GM12878 (cell line): Measurements from ENCODE around the gene TMED6. TPM values are rescaled to one million over a fixed set of nuclear protein-coding genes. Genes with fewer than 3 reads are reported as not detected.

Experiments
- ATAC-seq: fragments of 200-7000 bp; cut with Tn5 transposase; 3 replicates; pipeline ENCODE4 v1.9.1; 2020; ENCODE audit warnings: mild to moderate bottlenecking, moderate library complexity
- BruUV-seq: library from RNA; stranded (reverse); fragments of 400-500 nt; replicated peaks from 2 replicates; lab custom pipeline; 2021; lab: Mats Ljungman, UMichigan
- CTCF ChIA-PET: fragments of 300-600 bp; sonication (Branson Sonifier 250); formaldehyde crosslinking; extraction: SDS; loops from one replicate; lab custom pipeline; 2021; ENCODE audit warnings: inconsistent platforms; lab: Yijun Ruan, JAX
- POLR2A ChIA-PET: fragments of 350-600 bp; formaldehyde crosslinking; extraction: SDS; loops from one replicate; lab custom pipeline; 2021; ENCODE audit warnings: inconsistent platforms; lab: Charles Lee
- RAD21 ChIA-PET: fragments of 300-600 bp; sonication (Branson Sonifier 250); formaldehyde crosslinking; loops from one replicate; lab custom pipeline; 2023; ENCODE audit warnings: antibody characterized with exemption; ENCODE audit not compliant: unreplicated experiment; lab: Charles Lee
- SMC1A ChIA-PET: fragments of 300-600 bp; sonication (Branson Sonifier 250); formaldehyde crosslinking; loops from one replicate; lab custom pipeline; 2023; ENCODE audit not compliant: unreplicated experiment, uncharacterized antibody; lab: Charles Lee
- DNase-seq: peaks from one replicate; pipeline ENCODE4 v3.0.0-alpha.2; 2011; ENCODE audit warnings: low read depth, low spot score
- FAIRE-seq: peaks from 3 replicates; lab custom pipeline; 2011; peaks lifted over from hg19 to GRCh38; lab: Jason Lieb, UNC
- H2AFZ ChIP-seq: 2 replicates; pipeline ENCODE4 v1.6.0; 2011; ENCODE audit warnings: low read depth, low read length, control low read depth; ENCODE audit not compliant: control insufficient read depth
- H3K27ac ChIP-seq: 2 replicates; pipeline ENCODE4 v1.5.1; 2011; ENCODE audit warnings: control low read depth; ENCODE audit not compliant: control insufficient read depth, insufficient read depth
- H3K27me3 ChIP-seq, 2 experiments: replicated peaks in 1 of 2; 2 replicates each; pipeline versions ENCODE4 v1.6.0 to v1.6.1; 2011; ENCODE audit warnings: low read length in 1 of 2; ENCODE audit not compliant: control insufficient read depth in 2 of 2, insufficient read depth in 2 of 2
- H3K36me3 ChIP-seq, 2 experiments: 2 replicates each; pipeline ENCODE4 v1.5.1; 2011; ENCODE audit warnings: low read length in 1 of 2; ENCODE audit not compliant: control insufficient read depth in 2 of 2, insufficient read depth in 2 of 2
- H3K4me1 ChIP-seq: 2 replicates; pipeline ENCODE4 v1.6.1; 2011; ENCODE audit warnings: mild to moderate bottlenecking, low read length, moderate library complexity, mixed read lengths; ENCODE audit not compliant: control insufficient read depth, insufficient read depth
- H3K4me2 ChIP-seq: 2 replicates; pipeline ENCODE4 v1.6.0; 2011; ENCODE audit warnings: control low read depth; ENCODE audit not compliant: control insufficient read depth, insufficient read depth
- H3K4me3 ChIP-seq: fragments of 200-600 bp; sonication (generic); 2 replicates; pipeline ENCODE4 v1.5.1; 2016
- H3K79me2 ChIP-seq: 2 replicates; pipeline ENCODE4 v1.6.0; 2011; ENCODE audit warnings: low read length; ENCODE audit not compliant: control insufficient read depth, insufficient read depth
- H3K9ac ChIP-seq: 2 replicates; pipeline ENCODE4 v1.8.0; 2011; ENCODE audit warnings: low read length, control low read depth, mixed read lengths; ENCODE audit not compliant: control insufficient read depth, insufficient read depth
- H3K9me3 ChIP-seq: replicated peaks from 3 replicates; pipeline ENCODE4 v1.5.1; 2011; ENCODE audit warnings: mild to moderate bottlenecking, low read length; ENCODE audit not compliant: control insufficient read depth, insufficient read depth
- H4K20me1 ChIP-seq: 2 replicates; pipeline ENCODE4 v1.6.0; 2011; ENCODE audit not compliant: control insufficient read depth, insufficient read depth
- NFIC ChIP-seq: IDR thresholded peaks from 2 replicates; pipeline ENCODE4 v1.6.1; 2012; ENCODE audit warnings: low read depth, mild to moderate bottlenecking, inconsistent platforms, low read length, moderate library complexity
- PAX5 ChIP-seq: IDR thresholded peaks from 2 replicates; pipeline ENCODE4 v1.6.1; 2011; ENCODE audit warnings: low read depth, low read length, borderline replicate concordance
- SMAD5 ChIP-seq: IDR thresholded peaks from 2 replicates; pipeline ENCODE4 v1.6.1; 2016; ENCODE audit warnings: antibody characterized with exemption, low read depth
- SP1 ChIP-seq: IDR thresholded peaks from one replicate; pipeline ENCODE4 v1.6.1; 2011; ENCODE audit warnings: low read depth, low read length
- WGBS: methylation state at CpG from one replicate; pipeline ENCODE4 v1.1.6; 2016; ENCODE audit warnings: low lambda C conversion rate; ENCODE audit not compliant: insufficient replicate concordance, insufficient coverage; ENCODE audit errors: missing lambda C conversion rate; 5-methylcytosine and 5-hydroxymethylcytosine counted together
- in situ Hi-C: fragments of 300-500 bp; cut with MboI; formaldehyde crosslinking; loops from 9 replicates; pipeline ENCODE4 v1.14.3; 2018; ENCODE audit warnings: mixed read lengths
- intact Hi-C: fragments of 100-400 bp; cut with micrococcal nuclease; formaldehyde crosslinking; loops from one replicate; pipeline ENCODE4 v1.14.2; 2022; ENCODE audit not compliant: unreplicated experiment
- polyA plus RNA-seq, 11 experiments: library from polyadenylated mRNA; depleted of rRNA in 4 of 11; unstranded in 6 of 11; stranded (reverse) in 5 of 11; fragments of >200 nt; fragmentation: Nextera tagmentation in 4 of 11; fragmentation: Illumina TruSeq in 1 of 11; extraction: Ambion mirVana in 4 of 11; extraction: Trizol in 1 of 11; gene quantifications; 1 replicate in 1 of 11; 2 replicates in 10 of 11; pipeline versions ENCODE4 v1.2.1 to v1.2.3, GENCODE V29; 2011 to 2016; ENCODE audit warnings: inconsistent platforms in 2 of 11, missing spikeins in 2 of 11, low read depth in 1 of 11
- total RNA-seq, 4 experiments: library from RNA; depleted of rRNA in 3 of 4; stranded (reverse); fragments of >200 nt in 3 of 4; fragmentation: Illumina TruSeq in 1 of 4; extraction: Trizol in 1 of 4; gene quantifications; 2 replicates each; pipeline versions ENCODE4 v1.2.1 to v1.2.3, GENCODE V29; 2013 to 2021
- TF ChIP-seq, protein P1 (sequence below): fragments of 450-650 bp; IDR thresholded peaks from 2 replicates; pipeline ENCODE4 v1.6.1; 2016; ENCODE audit warnings: mild to moderate bottlenecking

The TMED6 gene
- total and polyA plus RNA-seq, 10 of the 15 experiments (the other 5 are each of a cell fraction or from before 2014, with no cell fraction given) = 0.27 to 1.7 (median 0.78) TPM

DNA sequence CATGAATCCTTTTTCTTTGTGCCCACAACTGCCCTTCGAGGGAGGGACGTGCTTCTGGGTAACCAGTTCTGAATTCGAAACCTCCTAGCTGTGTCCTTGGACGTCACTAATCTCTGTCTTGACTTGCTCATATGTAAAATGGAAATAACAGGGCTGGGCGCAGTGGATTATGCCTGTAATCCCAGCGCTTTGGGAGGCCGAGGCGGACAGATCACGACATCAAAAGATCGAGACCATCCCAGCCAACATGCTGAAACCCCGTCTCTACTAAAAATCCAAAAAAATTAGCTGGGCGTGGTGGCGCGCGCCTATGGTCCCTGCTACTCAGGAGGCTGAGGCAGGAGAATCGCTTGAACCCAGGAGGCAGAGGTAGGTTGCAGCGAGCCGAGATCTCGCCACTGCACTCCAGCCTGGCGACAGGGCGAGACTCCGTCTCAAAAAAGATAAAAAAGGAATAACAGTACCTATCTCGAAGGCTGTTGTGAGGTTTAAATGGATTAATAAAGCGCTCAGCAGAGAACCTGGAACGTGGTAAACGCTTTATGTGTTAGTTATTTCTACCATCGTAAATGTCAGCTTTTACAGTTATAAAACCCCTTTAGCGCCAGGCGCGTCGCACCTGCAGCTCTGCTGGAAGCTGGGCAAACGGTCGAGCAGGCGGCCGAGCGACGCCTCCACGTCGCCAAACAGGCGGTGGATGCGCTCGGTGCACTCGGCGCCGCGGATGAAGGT is 12.9 kb downstream of the TMED6 start:
- intact Hi-C loops (loop anchor here (1.0 to 10.0 kb wide), 4 partner anchors 8 to 416 kb away; partner anchors contain the start of genes NOB1, PDF and VPS4A), in situ Hi-C loops (no loop called here)
- TF ChIP-seq NFIC (no peak), SMAD5 (no peak), SP1 (no peak), PAX5 (0 out of 2 replicates have a peak, but pooled peaks have one; percentile 7)
- TF ChIP-seq, protein P1, sequence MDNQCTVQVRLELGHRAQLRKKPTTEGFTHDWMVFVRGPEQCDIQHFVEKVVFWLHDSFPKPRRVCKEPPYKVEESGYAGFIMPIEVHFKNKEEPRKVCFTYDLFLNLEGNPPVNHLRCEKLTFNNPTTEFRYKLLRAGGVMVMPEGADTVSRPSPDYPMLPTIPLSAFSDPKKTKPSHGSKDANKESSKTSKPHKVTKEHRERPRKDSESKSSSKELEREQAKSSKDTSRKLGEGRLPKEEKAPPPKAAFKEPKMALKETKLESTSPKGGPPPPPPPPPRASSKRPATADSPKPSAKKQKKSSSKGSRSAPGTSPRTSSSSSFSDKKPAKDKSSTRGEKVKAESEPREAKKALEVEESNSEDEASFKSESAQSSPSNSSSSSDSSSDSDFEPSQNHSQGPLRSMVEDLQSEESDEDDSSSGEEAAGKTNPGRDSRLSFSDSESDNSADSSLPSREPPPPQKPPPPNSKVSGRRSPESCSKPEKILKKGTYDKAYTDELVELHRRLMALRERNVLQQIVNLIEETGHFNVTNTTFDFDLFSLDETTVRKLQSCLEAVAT = peak; percentile 95
- Histone ChIP-seq H3K27ac (peak overlapping the region; percentile 85), H3K4me3 (peak overlapping the region; percentile 91), H3K4me1 (peaks cover 5% of the 10 kb centered on the region), H3K9ac (peak overlapping the region; percentile 96), H3K79me2 (peaks cover 44% of the 10 kb centered on the region), H3K27me3 (no peaks in the 10 kb centered on the region), H3K4me2 (peak overlapping the region; percentile 93), H4K20me1 (peaks cover 4% of the 10 kb centered on the region), H3K36me3 (peaks cover 9 to 31% of the 10 kb centered on the region in 2 experiments), H3K9me3 (no peaks in the 10 kb centered on the region), H2AFZ (peak overlapping the region; percentile 96)
- TSS peak; percentile 86 for BruUV-seq
- ChIA-PET POLR2A (interaction anchor here (0.6 to 5.5 kb wide), 3 partner anchors 10 to 207 kb away, joined by 4 to 42 read pairs (median 10); partner anchors contain the start of genes CHTF8, PDF and UTP4), CTCF (interaction anchor here (0.7 to 2.0 kb wide), 5 partner anchors 9 to 189 kb away, joined by 3 to 8 read pairs (median 4); partner anchors contain the start of gene PDF), SMC1A (no interaction called here), RAD21 (interaction anchor here (0.9 to 1.1 kb wide), 3 partner anchors 45 to 188 kb away, joined by 3 read pairs; no protein-coding TSS in a partner anchor)
- DNase-seq = no peak
- no peak for FAIRE-seq
- ATAC-seq = peak; percentile 2; the same call in 2 of the 3 replicates
- WGBS = 26% methylated on average over 46 of the region's 46 CpGs
